Keratinocyte (primary cell): ENCODE measurements around the gene CCDC167.

Source experiments
- CTCF ChIP-seq, 3 experiments: IDR thresholded peaks in 1 of 3; conservative IDR thresholded peaks in 1 of 3; optimal IDR thresholded peaks in 1 of 3; 2 replicates in 2 of 3; 3 replicates in 1 of 3; pipeline versions ENCODE3 to v1.5.1; 2011; ENCODE audit warnings: low read length in 3 of 3, mild to moderate bottlenecking in 3 of 3, moderate library complexity in 2 of 3, control low read depth in 1 of 3, inconsistent platforms in 1 of 3; ENCODE audit not compliant: insufficient read depth in 2 of 3; ENCODE audit errors: extremely low read depth in 1 of 3
- EZH2 ChIP-seq: IDR thresholded peaks from one replicate; pipeline ENCODE4 v1.6.1; 2012; ENCODE audit warnings: inconsistent platforms, mild to moderate bottlenecking, low read length, moderate library complexity

- TF ChIP-seq CTCF (optimal IDR thresholded peaks at IDR 0.05 in 1 of 3, IDR thresholded peaks at IDR 0.05 in 1 of 3, conservative IDR thresholded peaks at IDR 0.05 in 1 of 3; ENCODE audit: extremely low read depth in 1 of 3, insufficient read depth in 2 of 3, low read length in 3 of 3) (no peak), EZH2 (no peak)
Observed at GRCh38 chr6:37500294-37500608, 558 bp upstream of the CCDC167 start.
